Neural cell (in vitro differentiated cells): ENCODE data around the gene FGL2. TPM values are rescaled to one million over a fixed set of nuclear protein-coding genes. Genes with fewer than 3 reads are reported as not detected.
"Not testable (repeated sequence)": the region's sequence is repeated elsewhere in the genome, so short reads cannot be mapped to it uniquely, and the experiment has no call there.

ENCODE experiments used
- H2AFZ ChIP-seq: fragments of 200-600, 300-800 bp; sonication (generic), shearing (Covaris generic); 2 replicates; pipeline ENCODE4 v1.6.0; 2014; ENCODE audit warnings: low read depth, mild to moderate bottlenecking, antibody characterized with exemption, low read length, moderate library complexity
- H3F3A ChIP-seq: fragments of 200-600 bp; shearing (Covaris generic); 2 replicates; pipeline ENCODE4 v1.6.1; 2016; ENCODE audit warnings: mild to moderate bottlenecking, moderate library complexity, mixed read lengths, antibody characterized with exemption, low read length; ENCODE audit not compliant: insufficient read depth, poor library complexity, severe bottlenecking
- H3K27ac ChIP-seq: fragments of 200-600, 300-800 bp; sonication (generic), shearing (Covaris generic); 2 replicates; pipeline ENCODE4 v1.5.1; 2014; ENCODE audit warnings: mild to moderate bottlenecking, low read length, moderate library complexity
- H3K27me3 ChIP-seq: fragments of 300-800, 200-600 bp; sonication (generic), shearing (Covaris generic); 2 replicates; pipeline ENCODE4 v1.6.0; 2014; ENCODE audit warnings: mild to moderate bottlenecking, low read depth, low read length, moderate library complexity; ENCODE audit not compliant: insufficient read depth
- H3K36me3 ChIP-seq: fragments of 300-800, 200-600 bp; sonication (generic), shearing (Covaris generic); 2 replicates; pipeline ENCODE4 v1.5.1; 2014; ENCODE audit warnings: mild to moderate bottlenecking, antibody characterized with exemption, low read length, moderate library complexity; ENCODE audit not compliant: insufficient read depth
- H3K4me2 ChIP-seq: fragments of 300-800, 200-600 bp; sonication (generic), shearing (Covaris generic); 2 replicates; pipeline ENCODE4 v1.6.0; 2014; ENCODE audit warnings: mild to moderate bottlenecking, low read length
- H3K4me3 ChIP-seq: fragments of 300-800, 200-600 bp; sonication (generic), shearing (Covaris generic); 2 replicates; pipeline ENCODE4 v1.5.1; 2014; ENCODE audit warnings: mild to moderate bottlenecking, low read length, moderate library complexity
- H3K79me2 ChIP-seq: fragments of 200-600 bp; shearing (Covaris generic); replicated peaks from 2 replicates; pipeline ENCODE4 v1.6.0; 2014; ENCODE audit warnings: mild to moderate bottlenecking, low read length, moderate library complexity; ENCODE audit not compliant: insufficient read depth
- H3K9ac ChIP-seq: fragments of 300-800, 200-600 bp; sonication (generic), shearing (Covaris generic); 2 replicates; pipeline ENCODE4 v1.6.1; 2016; ENCODE audit warnings: mild to moderate bottlenecking, low read length, mixed read lengths
- H3K9me2 ChIP-seq: fragments of 200-600 bp; shearing (Covaris generic); 2 replicates; pipeline ENCODE4 v1.6.1; 2016; ENCODE audit warnings: mild to moderate bottlenecking, low read length, mixed read lengths; ENCODE audit not compliant: insufficient read depth
- H3K9me3 ChIP-seq: fragments of 200-600, 300-800 bp; sonication (generic), shearing (Covaris generic); 2 replicates; pipeline ENCODE4 v1.6.1; 2016; ENCODE audit warnings: mild to moderate bottlenecking, mixed run types, low read length, moderate library complexity, mixed read lengths
- H4K20me1 ChIP-seq: fragments of 200-600 bp; shearing (Covaris generic); 2 replicates; pipeline ENCODE4 v1.6.1; 2016; ENCODE audit warnings: mild to moderate bottlenecking, mixed run types; ENCODE audit not compliant: insufficient read depth
- CTCF ChIP-seq: fragments of 450-650 bp; IDR thresholded peaks from 2 replicates; pipeline ENCODE4 v1.5.1; 2014; ENCODE audit warnings: antibody characterized with exemption, mild to moderate bottlenecking, moderate library complexity; ENCODE audit not compliant: poor library complexity, severe bottlenecking
- EP300 ChIP-seq: fragments of 450-650 bp; conservative IDR thresholded peaks from 2 replicates; pipeline ENCODE4 v1.6.1; 2014; ENCODE audit warnings: antibody characterized with exemption, mild to moderate bottlenecking, moderate library complexity; ENCODE audit not compliant: poor library complexity, severe bottlenecking
- EZH2 ChIP-seq: fragments of 200-600, 300-800 bp; shearing (Covaris generic), sonication (generic); IDR thresholded peaks from 2 replicates; pipeline ENCODE4 v1.6.1; 2014; ENCODE audit warnings: antibody characterized with exemption, low read length, borderline replicate concordance, mild to moderate bottlenecking; ENCODE audit not compliant: insufficient read depth, poor library complexity, severe bottlenecking
- MXI1 ChIP-seq: fragments of 450-650 bp; conservative IDR thresholded peaks from 2 replicates; pipeline ENCODE4 v1.6.1; 2014; ENCODE audit warnings: antibody characterized with exemption, mild to moderate bottlenecking; ENCODE audit not compliant: poor library complexity, severe bottlenecking
- POLR2AphosphoS5 ChIP-seq: IDR thresholded peaks from 2 replicates; pipeline ENCODE4 v1.6.1; 2012
- RAD21 ChIP-seq: fragments of 450-650 bp; conservative IDR thresholded peaks from 2 replicates; pipeline ENCODE4 v1.6.1; 2014; ENCODE audit warnings: antibody characterized with exemption, mild to moderate bottlenecking, moderate library complexity
- REST ChIP-seq: IDR thresholded peaks from 2 replicates; pipeline ENCODE4 v1.6.1; 2012; ENCODE audit warnings: borderline replicate concordance
- SMC3 ChIP-seq: fragments of 450-650 bp; conservative IDR thresholded peaks from 2 replicates; pipeline ENCODE4 v1.6.1; 2014; ENCODE audit warnings: antibody characterized with exemption, mild to moderate bottlenecking, moderate library complexity; ENCODE audit not compliant: poor library complexity
- TAF1 ChIP-seq: IDR thresholded peaks from 2 replicates; pipeline ENCODE4 v1.6.1; 2012; ENCODE audit warnings: low read depth
- polyA plus RNA-seq: library from polyadenylated mRNA; depleted of rRNA; stranded (reverse); fragments of >200 nt; gene quantifications from 2 replicates; pipeline ENCODE4 v1.2.3, GENCODE V29; 2014

FGL2 gene
- polyA plus RNA-seq, 1 donor from 2014 or later = 0.22 TPM

GRCh38 chr7:77157446-77157845 lies 42.2 kb downstream of the FGL2 start:
- no peaks in the 10 kb centered on the region for H3F3A ChIP-seq
- H3K27me3 ChIP-seq = no peaks in the 10 kb centered on the region
- H3K9me2 ChIP-seq = no peaks in the 10 kb centered on the region
- H3K36me3 ChIP-seq = no peaks in the 10 kb centered on the region
- H3K9me3 ChIP-seq = no peaks in the 10 kb centered on the region
- H3K27ac ChIP-seq = no peak overlapping the region
- H3K4me2 ChIP-seq = no peak overlapping the region
- H3K4me3 ChIP-seq = no peak overlapping the region
- H3K79me2 ChIP-seq = no peaks in the 10 kb centered on the region
- no peak overlapping the region for H3K9ac ChIP-seq
- no peaks in the 10 kb centered on the region for H4K20me1 ChIP-seq
- no peak overlapping the region for H2AFZ ChIP-seq
- TF ChIP-seq MXI1 (no peak), EZH2 (no peak), SMC3 (no peak), POLR2AphosphoS5 (no peak), RAD21 (no peak), CTCF (no peak), EP300 (no peak), REST (no peak), TAF1 (no peak)

- not testable (repeated sequence) for H3K4me2 ChIP-seq, H3K4me3 ChIP-seq, H3K36me3 ChIP-seq, H2AFZ ChIP-seq, H3K9me3 ChIP-seq, H3K9me2 ChIP-seq, H3K79me2 ChIP-seq, H3K27me3 ChIP-seq, H3K9ac ChIP-seq, H4K20me1 ChIP-seq, H3K27ac ChIP-seq, H3F3A ChIP-seq
Measured at GRCh38 chr7:77157034-77157433, 42.6 kb downstream of the FGL2 start.

- H3K9ac ChIP-seq, H3K27ac ChIP-seq, H3F3A ChIP-seq, H3K79me2 ChIP-seq, H3K36me3 ChIP-seq, H3K9me3 ChIP-seq, H3K9me2 ChIP-seq, H2AFZ ChIP-seq, H3K4me3 ChIP-seq, H3K27me3 ChIP-seq, H3K4me2 ChIP-seq, H4K20me1 ChIP-seq: not testable (repeated sequence)
Measured at GRCh38 chr7:77155601-77156377, 43.8 kb downstream of the FGL2 start.

GRCh38 chr7:77154917-77155464 lies 44.6 kb downstream of the FGL2 start:
- not testable (repeated sequence) for H3K4me2 ChIP-seq, H3K9me3 ChIP-seq, H3K27me3 ChIP-seq, H4K20me1 ChIP-seq, H3K27ac ChIP-seq, H3K9me2 ChIP-seq, H3K79me2 ChIP-seq, H3K4me3 ChIP-seq, H3F3A ChIP-seq, H2AFZ ChIP-seq, H3K36me3 ChIP-seq, H3K9ac ChIP-seq

- H3K4me2 ChIP-seq, H2AFZ ChIP-seq, H3K79me2 ChIP-seq, H3K27ac ChIP-seq, H3K9me2 ChIP-seq, H3K4me3 ChIP-seq, H4K20me1 ChIP-seq, H3K9ac ChIP-seq, H3F3A ChIP-seq, H3K27me3 ChIP-seq, H3K36me3 ChIP-seq, H3K9me3 ChIP-seq: not testable (repeated sequence)
Measured at GRCh38 chr7:77152232-77152631, 47.4 kb downstream of the FGL2 start.
